HTR-8/SVneo (cell line): ENCODE measurements around the gene NTMT1.

ENCODE experiments used
- DNase-seq: peaks from one replicate; pipeline ENCODE4 v3.0.0; 2011; ENCODE audit warnings: low spot score, mixed read lengths; ENCODE audit not compliant: insufficient read length
- FAIRE-seq: peaks from 2 replicates; lab custom pipeline; 2011; peaks lifted over from hg19 to GRCh38; lab: Jason Lieb, UNC

The NTMT1 gene

DNA sequence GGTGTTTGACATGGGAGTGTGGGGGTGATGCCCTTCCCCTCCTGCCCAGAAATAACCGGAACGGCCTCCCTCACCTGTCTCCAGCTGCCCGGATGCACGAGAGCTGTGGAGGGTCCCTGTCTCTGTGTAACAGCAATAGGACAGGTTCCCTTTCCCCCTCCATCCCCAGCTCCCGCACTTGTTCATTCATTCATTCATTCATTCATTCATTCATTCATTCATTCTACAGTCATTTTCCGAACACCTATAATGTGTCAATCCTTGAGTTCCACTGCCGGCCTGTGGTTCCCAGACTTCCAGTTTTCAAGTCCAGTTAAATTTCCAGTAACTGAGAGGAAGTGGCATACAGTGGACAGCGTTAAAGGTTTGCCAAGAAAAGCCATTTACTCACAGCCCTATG is 46.7 kb downstream of the NTMT1 start:
- no peak for DNase-seq
- FAIRE-seq, result no peak

DNA sequence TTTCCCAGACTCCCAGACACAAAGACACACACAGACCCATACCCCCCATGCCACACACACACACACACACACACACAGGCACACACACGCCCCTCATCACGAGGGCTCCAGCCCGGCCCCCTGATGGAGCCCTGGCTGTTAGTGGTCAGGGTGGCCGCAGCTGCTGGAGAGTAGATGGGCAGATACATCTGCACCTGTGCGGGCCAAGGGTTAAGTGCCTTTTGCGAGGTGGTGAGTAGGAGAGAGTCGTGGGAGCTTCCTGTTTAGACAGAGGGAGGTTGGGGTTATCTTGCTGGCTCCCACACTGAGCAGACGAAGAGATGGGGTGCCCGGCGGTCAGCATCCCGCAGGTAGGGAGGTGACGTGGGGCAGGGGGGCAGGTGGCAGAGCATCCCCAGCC is 47.6 kb downstream of the NTMT1 start:
- DNase-seq (no peak), FAIRE-seq (no peak)

GRCh38 chr9:129674229-129674628 is 48.3 kb downstream of the NTMT1 start:
- DNase-seq (no peak), FAIRE-seq (no peak)

GRCh38 chr9:129675620-129676019 is 49.7 kb downstream of the NTMT1 start:
- DNase-seq, result no peak
- FAIRE-seq, result no peak

- DNase-seq (no peak), FAIRE-seq (no peak)
Observed at GRCh38 chr9:129676287-129676686, 50.3 kb downstream of the NTMT1 start.

DNA sequence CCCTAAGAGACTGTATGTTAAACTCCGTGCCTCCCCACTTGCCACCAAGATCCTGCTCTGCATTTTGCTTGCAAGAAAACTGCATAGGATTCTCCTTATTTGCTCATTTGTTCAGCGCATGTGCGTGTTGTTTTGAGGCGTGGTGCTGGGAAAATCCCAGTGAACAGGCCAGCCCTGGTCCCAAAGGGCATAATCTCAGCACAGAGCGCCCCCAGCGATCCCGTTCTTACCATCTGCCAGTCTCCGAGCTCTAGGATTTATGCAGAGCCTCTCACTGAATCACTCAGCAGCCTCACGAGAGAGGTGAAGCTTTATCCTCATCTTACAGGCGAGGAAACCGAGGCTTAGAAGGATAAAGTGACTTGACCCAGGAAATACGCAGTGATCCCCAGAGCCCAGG is 51.0 kb downstream of the NTMT1 start:
- no peak for FAIRE-seq
- DNase-seq, result no peak

GRCh38 chr9:129677456-129677855 is 51.5 kb downstream of the NTMT1 start:
- FAIRE-seq (no peak), DNase-seq (no peak)

- FAIRE-seq, result no peak
- DNase-seq, result no peak
Observed at GRCh38 chr9:129678844-129679243, 52.9 kb downstream of the NTMT1 start.

- no peak for FAIRE-seq
Observed at GRCh38 chr9:129679537-129679936, 53.6 kb downstream of the NTMT1 start.

GRCh38 chr9:129681924-129682323 is 56.0 kb downstream of the NTMT1 start:
- FAIRE-seq (no peak), DNase-seq (no peak)

More at GRCh38 chr9:129679537-129679936, 53.6 kb downstream of the NTMT1 start:
- DNase-seq, result no peak

GRCh38 chr9:129682381-129682780 is 56.4 kb downstream of the NTMT1 start:
- FAIRE-seq (no peak), DNase-seq (no peak)

- FAIRE-seq (no peak), DNase-seq (peak; percentile 25)
Observed at GRCh38 chr9:129685220-129685932, 59.4 kb downstream of the NTMT1 start.
